Neuronal stem cell (in vitro differentiated cells): ENCODE data around the gene MAP3K15.
"Not testable (repeated sequence)": the region's sequence is repeated elsewhere in the genome, so short reads cannot be mapped to it uniquely, and the experiment has no call there.

Experiments
- DNase-seq: peaks from one replicate; pipeline ENCODE4 v3.0.0-alpha.2; 2013; ENCODE audit warnings: low spot score
- H2AFZ ChIP-seq: one replicate; pipeline ENCODE4 v1.6.1; 2013; ENCODE audit warnings: mild to moderate bottlenecking, low read length, inconsistent platforms
- H2AK5ac ChIP-seq: 2 replicates; pipeline ENCODE4 v1.6.1; 2013; ENCODE audit warnings: low read depth, mild to moderate bottlenecking, inconsistent platforms, low read length, moderate library complexity, mixed read lengths
- H2BK120ac ChIP-seq: 2 replicates; pipeline ENCODE4 v1.6.1; 2013; ENCODE audit warnings: low read depth, mild to moderate bottlenecking, inconsistent platforms, low read length, moderate library complexity, mixed read lengths
- H2BK12ac ChIP-seq: one replicate; pipeline ENCODE4 v1.6.1; 2013; ENCODE audit warnings: low read length, inconsistent platforms
- H2BK15ac ChIP-seq: 2 replicates; pipeline ENCODE4 v1.6.1; 2013; ENCODE audit warnings: mild to moderate bottlenecking, low read length, inconsistent platforms, mixed read lengths
- H2BK5ac ChIP-seq: one replicate; pipeline ENCODE4 v1.6.1; 2013; ENCODE audit warnings: inconsistent platforms, mild to moderate bottlenecking, low read length, moderate library complexity
- H3K14ac ChIP-seq: one replicate; pipeline ENCODE4 v1.6.1; 2013; ENCODE audit warnings: low read length, inconsistent platforms
- H3K18ac ChIP-seq: 2 replicates; pipeline ENCODE4 v1.6.1; 2013; ENCODE audit warnings: low read length, inconsistent platforms
- H3K23ac ChIP-seq: 2 replicates; pipeline ENCODE4 v1.6.1; 2013; ENCODE audit warnings: low read depth, mild to moderate bottlenecking, mixed read lengths, low read length, inconsistent platforms; ENCODE audit not compliant: poor library complexity
- H3K27ac ChIP-seq: replicated peaks from 3 replicates; pipeline ENCODE4 v1.5.1; 2013; ENCODE audit warnings: low read length, inconsistent platforms
- H3K27me3 ChIP-seq, 3 experiments: 2 replicates each; pipeline ENCODE4 v1.6.1; 2013; ENCODE audit warnings: low read length in 3 of 3, mild to moderate bottlenecking in 2 of 3, inconsistent platforms in 1 of 3, low read depth in 1 of 3, mixed read lengths in 1 of 3, moderate library complexity in 1 of 3; ENCODE audit not compliant: control insufficient read depth in 3 of 3, insufficient read depth in 3 of 3
- H3K36me3 ChIP-seq, 2 donors: replicated peaks in 1 of 2; 2 replicates each; pipeline ENCODE4 v1.6.1; 2013; ENCODE audit warnings: low read length in 2 of 2; ENCODE audit not compliant: control insufficient read depth in 2 of 2, insufficient read depth in 2 of 2
- H3K4ac ChIP-seq: 2 replicates; pipeline ENCODE4 v1.6.1; 2013; ENCODE audit warnings: inconsistent platforms, mild to moderate bottlenecking, low read length, moderate library complexity
- H3K4me1 ChIP-seq, 2 donors: 1 replicate in 1 of 2; 2 replicates in 1 of 2; pipeline ENCODE4 v1.6.1; 2013; ENCODE audit warnings: low read length in 2 of 2, low read depth in 1 of 2; ENCODE audit not compliant: control insufficient read depth in 2 of 2, insufficient read depth in 1 of 2
- H3K4me2 ChIP-seq: one replicate; pipeline ENCODE4 v1.6.1; 2013; ENCODE audit warnings: mild to moderate bottlenecking, low read length, inconsistent platforms; ENCODE audit not compliant: insufficient read depth, poor library complexity, severe bottlenecking
- H3K4me3 ChIP-seq, 2 donors: 2 replicates each; pipeline ENCODE4 v1.5.1; 2013; ENCODE audit warnings: low read length in 2 of 2, mild to moderate bottlenecking in 2 of 2, inconsistent platforms in 1 of 2, moderate library complexity in 1 of 2
- H3K79me1 ChIP-seq: one replicate; pipeline ENCODE4 v1.6.1; 2013; ENCODE audit warnings: low read depth, mild to moderate bottlenecking, inconsistent platforms, low read length, moderate library complexity
- H3K9ac ChIP-seq: one replicate; pipeline ENCODE4 v1.6.1; 2013; ENCODE audit warnings: mild to moderate bottlenecking, low read depth, low read length, inconsistent platforms; ENCODE audit not compliant: poor library complexity
- H3K9me3 ChIP-seq, 2 donors: replicated peaks in 1 of 2; 2 replicates each; pipeline versions ENCODE3 to v1.6.1; 2013; ENCODE audit warnings: low read length in 2 of 2, mild to moderate bottlenecking in 2 of 2, inconsistent platforms in 1 of 2, low read depth in 1 of 2, mixed read lengths in 1 of 2, moderate library complexity in 1 of 2; ENCODE audit not compliant: control insufficient read depth in 2 of 2, insufficient read depth in 1 of 2
- H4K8ac ChIP-seq: one replicate; pipeline ENCODE4 v1.6.1; 2013; ENCODE audit warnings: low read depth, mild to moderate bottlenecking, inconsistent platforms, low read length, moderate library complexity
- H4K91ac ChIP-seq: one replicate; pipeline ENCODE4 v1.6.1; 2013; ENCODE audit warnings: low read length, low read depth, mild to moderate bottlenecking, inconsistent platforms; ENCODE audit not compliant: poor library complexity
- WGBS, 2 donors: extraction: QIAGEN DNeasy Blood & Tissue Kit; methylation state at CpG; one replicate each; pipeline ENCODE4 v1.1.7; 2013; ENCODE audit warnings: missing lambda C conversion rate in 2 of 2, mixed read lengths in 1 of 2; ENCODE audit not compliant: insufficient read length in 2 of 2, insufficient replicate concordance in 1 of 2; ENCODE audit errors: extremely low coverage in 2 of 2; 5-methylcytosine and 5-hydroxymethylcytosine counted together

Gene MAP3K15

DNA sequence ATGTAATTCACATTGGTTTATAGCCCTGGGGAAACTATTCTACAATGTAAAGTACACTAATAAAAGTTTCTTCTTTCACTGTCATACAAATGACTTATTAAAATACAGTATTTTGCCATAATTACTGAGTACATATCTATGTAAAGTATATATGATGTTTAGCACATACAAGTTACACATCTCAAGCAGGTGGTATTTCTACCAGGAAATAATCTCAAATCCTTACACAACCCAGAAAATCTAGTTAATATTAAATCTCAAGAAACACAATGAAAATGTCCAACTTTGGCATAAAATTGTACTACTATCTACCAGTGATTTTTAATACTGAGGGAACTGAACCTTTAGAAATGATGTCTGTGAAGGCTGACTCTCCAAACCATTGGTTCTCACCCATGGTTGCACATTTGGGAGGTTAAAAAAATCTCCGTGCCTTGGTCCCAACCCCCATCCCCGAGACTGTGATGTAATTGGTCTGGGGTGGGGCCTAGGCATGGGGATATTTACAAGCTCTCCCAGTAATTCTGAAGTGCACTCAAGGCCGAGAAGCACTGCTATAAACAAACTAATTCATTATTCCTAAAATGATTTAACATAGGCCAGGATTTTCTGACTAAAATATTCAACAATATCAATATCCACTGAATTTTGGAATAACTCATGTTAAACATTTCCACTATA lies 27.6 kb downstream of the MAP3K15 start:
- H3K4ac ChIP-seq: no peak overlapping the region
- no peak overlapping the region for H4K91ac ChIP-seq
- no peak overlapping the region for H4K8ac ChIP-seq
- no peak for DNase-seq
- H3K18ac ChIP-seq: no peak overlapping the region
- H3K4me1 ChIP-seq: no peaks in the 10 kb centered on the region
- no peaks in the 10 kb centered on the region for H3K36me3 ChIP-seq
- H2BK15ac ChIP-seq: no peak overlapping the region
- no peaks in the 10 kb centered on the region for H3K9me3 ChIP-seq
- no peak overlapping the region for H3K14ac ChIP-seq
- WGBS, 2 donors: no CpG with 5 or more reads among the region's 3 CpGs
- H3K4me2 ChIP-seq: no peak overlapping the region
- H2BK120ac ChIP-seq: no peak overlapping the region
- no peak overlapping the region for H2AFZ ChIP-seq
- no peak overlapping the region for H3K23ac ChIP-seq
- no peak overlapping the region for H3K27ac ChIP-seq
- no peak overlapping the region for H2AK5ac ChIP-seq
- H2BK12ac ChIP-seq: no peak overlapping the region
- no peak overlapping the region for H3K4me3 ChIP-seq
- no peaks in the 10 kb centered on the region for H3K27me3 ChIP-seq
- no peak overlapping the region for H2BK5ac ChIP-seq
- no peaks in the 10 kb centered on the region for H3K79me1 ChIP-seq
- H3K9ac ChIP-seq: no peak overlapping the region

DNA sequence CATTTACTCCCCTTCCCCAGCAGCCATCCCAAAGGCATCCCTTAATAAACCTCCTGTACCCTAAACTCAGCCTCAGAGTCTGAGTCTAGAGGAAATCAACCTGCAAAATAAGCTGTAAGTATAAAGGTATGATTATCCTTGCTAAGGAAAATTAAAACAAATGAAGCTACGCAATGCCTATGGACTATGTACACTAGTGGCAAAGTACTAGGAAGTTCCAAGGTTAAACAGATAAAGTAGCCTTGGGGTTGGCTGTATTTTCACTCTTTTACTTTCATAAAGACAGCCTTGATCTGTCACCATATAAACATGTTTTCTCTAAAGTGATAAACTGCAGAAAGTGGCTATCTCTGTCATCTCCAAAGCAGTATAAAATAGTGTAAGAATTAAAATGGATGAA lies 35.9 kb downstream of the MAP3K15 start:
- no peak overlapping the region for H4K91ac ChIP-seq
- no peak overlapping the region for H3K14ac ChIP-seq
- WGBS, 2 donors: no CpG with 5 or more reads among the region's 1 CpG
- H3K4me3 ChIP-seq: no peak overlapping the region
- no peak overlapping the region for H3K4me2 ChIP-seq
- no peak overlapping the region for H3K18ac ChIP-seq
- no peak overlapping the region for H4K8ac ChIP-seq
- no peak overlapping the region for H2BK12ac ChIP-seq
- DNase-seq: no peak
- H2AFZ ChIP-seq: no peak overlapping the region
- H3K23ac ChIP-seq: no peak overlapping the region
- no peak overlapping the region for H3K4ac ChIP-seq
- H3K9ac ChIP-seq: no peak overlapping the region
- no peak overlapping the region for H2BK120ac ChIP-seq
- H3K27ac ChIP-seq: no peak overlapping the region
- H3K9me3 ChIP-seq: no peaks in the 10 kb centered on the region
- H3K4me1 ChIP-seq: no peaks in the 10 kb centered on the region
- H2BK15ac ChIP-seq: no peak overlapping the region
- no peaks in the 10 kb centered on the region for H3K27me3 ChIP-seq
- H3K79me1 ChIP-seq: no peaks in the 10 kb centered on the region
- H3K36me3 ChIP-seq: no peaks in the 10 kb centered on the region
- no peak overlapping the region for H2BK5ac ChIP-seq
- H2AK5ac ChIP-seq: no peak overlapping the region

- not testable (repeated sequence) for H3K9me3 ChIP-seq, H4K91ac ChIP-seq, H3K27me3 ChIP-seq, H3K4ac ChIP-seq, H3K18ac ChIP-seq, H2BK120ac ChIP-seq, H3K36me3 ChIP-seq, H4K8ac ChIP-seq, H2BK15ac ChIP-seq, H3K9ac ChIP-seq, H3K4me1 ChIP-seq, H3K79me1 ChIP-seq, DNase-seq, H3K27ac ChIP-seq, H3K14ac ChIP-seq, H2AFZ ChIP-seq, H2BK5ac ChIP-seq, H3K23ac ChIP-seq, H3K4me2 ChIP-seq, H3K4me3 ChIP-seq, H2AK5ac ChIP-seq, H2BK12ac ChIP-seq
- no CpG with 5 or more reads among the region's 2 CpGs for WGBS, 2 donors
These were observed 46.9 kb downstream of the MAP3K15 start for GRCh38 chrX:19468383-19468782.

DNA sequence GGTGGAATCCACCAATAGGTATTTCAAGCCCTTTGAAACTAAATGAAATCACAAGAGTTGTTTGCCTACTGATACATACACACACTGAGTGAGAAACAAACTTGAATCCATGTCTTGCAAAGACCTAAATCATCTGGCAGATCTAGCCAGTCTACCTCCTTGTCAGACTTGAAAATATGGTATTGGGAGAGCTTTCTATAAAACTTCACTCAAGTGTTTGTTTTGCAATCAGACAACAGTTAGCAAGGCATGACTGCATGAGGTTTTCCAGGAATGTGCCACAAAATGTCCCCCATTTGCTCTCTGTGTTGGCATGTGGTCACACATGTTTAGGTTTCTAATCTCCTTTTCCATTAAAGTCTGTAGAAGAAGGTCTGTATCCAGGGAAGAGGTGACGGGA lies 52.4 kb downstream of the MAP3K15 start:
- no peak overlapping the region for H2BK12ac ChIP-seq
- no peak overlapping the region for H4K8ac ChIP-seq
- no peak overlapping the region for H2BK120ac ChIP-seq
- no peaks in the 10 kb centered on the region for H3K4me1 ChIP-seq
- H2AFZ ChIP-seq: no peak overlapping the region
- H2AK5ac ChIP-seq: no peak overlapping the region
- no peak overlapping the region for H3K9ac ChIP-seq
- no peak for DNase-seq
- H3K23ac ChIP-seq: no peak overlapping the region
- no peaks in the 10 kb centered on the region for H3K79me1 ChIP-seq
- H2BK15ac ChIP-seq: no peak overlapping the region
- H3K4me3 ChIP-seq: no peak overlapping the region
- no peak overlapping the region for H3K4ac ChIP-seq
- no peaks in the 10 kb centered on the region for H3K9me3 ChIP-seq
- no CpG with 5 or more reads among the region's 1 CpG for WGBS, 2 donors
- no peak overlapping the region for H4K91ac ChIP-seq
- H2BK5ac ChIP-seq: no peak overlapping the region
- no peak overlapping the region for H3K4me2 ChIP-seq
- no peaks in the 10 kb centered on the region for H3K27me3 ChIP-seq
- no peaks in the 10 kb centered on the region for H3K36me3 ChIP-seq
- no peak overlapping the region for H3K14ac ChIP-seq
- H3K27ac ChIP-seq: no peak overlapping the region
- no peak overlapping the region for H3K18ac ChIP-seq
